ENCODE measurements around the gene ENDOV.

The ENDOV gene

GRCh38 chr17:80453126-80453997, 38.4 kb downstream of the ENDOV start:
- DNase-seq = no peak

- DNase-seq = no peak
Measured at GRCh38 chr17:80453998-80454556, 39.1 kb downstream of the ENDOV start.

GRCh38 chr17:80454557-80455335, 39.8 kb downstream of the ENDOV start:
- peak; percentile 76 to 92 for DNase-seq

- no peak for DNase-seq
Measured at GRCh38 chr17:80455336-80455710, 40.4 kb downstream of the ENDOV start.

- DNase-seq = no peak
Measured at GRCh38 chr17:80455784-80456183, 40.8 kb downstream of the ENDOV start.

- no peak for DNase-seq
Measured at GRCh38 chr17:80456465-80457235, 41.7 kb downstream of the ENDOV start.

- DNase-seq = no peak
Measured at GRCh38 chr17:80457236-80457856, 42.4 kb downstream of the ENDOV start.

GRCh38 chr17:80458016-80458415, 43.0 kb downstream of the ENDOV start:
- no peak for DNase-seq

- no peak for DNase-seq
Measured at GRCh38 chr17:80459234-80459633, 44.3 kb downstream of the ENDOV start.

- no peak for DNase-seq
Measured at GRCh38 chr17:80460429-80460834, 45.5 kb downstream of the ENDOV start.

- DNase-seq = no peak
Measured at GRCh38 chr17:80461528-80462160, 46.7 kb downstream of the ENDOV start.

GRCh38 chr17:80463784-80464400, 48.9 kb downstream of the ENDOV start:
- no peak for DNase-seq

GRCh38 chr17:80464486-80464885, 49.5 kb downstream of the ENDOV start:
- DNase-seq = no peak

- DNase-seq = no peak
Measured at GRCh38 chr17:80465327-80465974, 50.5 kb downstream of the ENDOV start.

GRCh38 chr17:80466188-80466705, 51.3 kb downstream of the ENDOV start:
- DNase-seq = no peak

- DNase-seq = no peak
Measured at GRCh38 chr17:80468242-80468641, 53.3 kb downstream of the ENDOV start.

- DNase-seq = no peak
Measured at GRCh38 chr17:80468781-80469493, 54.0 kb downstream of the ENDOV start.

- no peak for DNase-seq
Measured at GRCh38 chr17:80469667-80470066, 54.7 kb downstream of the ENDOV start.

GRCh38 chr17:80470603-80471002, 55.6 kb downstream of the ENDOV start:
- no peak for DNase-seq

GRCh38 chr17:80471922-80472321, 57.0 kb downstream of the ENDOV start:
- no peak for DNase-seq

Data from NCI-H187 (cell line).